Posterior cingulate gyrus (tissue), 11 donors: Measurements from ENCODE around the gene NRM.
"Not testable (repeated sequence)": the region's sequence is repeated elsewhere in the genome, so short reads cannot be mapped to it uniquely, and the experiment has no call there.

Source experiments
- DNase-seq, 10 donors: peaks; one replicate each; pipeline versions ENCODE4 v3.0.0 to v3.0.0-alpha.2; 2020 to 2021; ENCODE audit warnings: mixed read lengths in 3 of 10
- intact Hi-C: fragments of 100-400 bp; cut with DNase I; formaldehyde crosslinking; loops from one replicate; pipeline ENCODE4 v1.15.1; 2023

NRM gene, protein sequence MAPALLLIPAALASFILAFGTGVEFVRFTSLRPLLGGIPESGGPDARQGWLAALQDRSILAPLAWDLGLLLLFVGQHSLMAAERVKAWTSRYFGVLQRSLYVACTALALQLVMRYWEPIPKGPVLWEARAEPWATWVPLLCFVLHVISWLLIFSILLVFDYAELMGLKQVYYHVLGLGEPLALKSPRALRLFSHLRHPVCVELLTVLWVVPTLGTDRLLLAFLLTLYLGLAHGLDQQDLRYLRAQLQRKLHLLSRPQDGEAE

DNA sequence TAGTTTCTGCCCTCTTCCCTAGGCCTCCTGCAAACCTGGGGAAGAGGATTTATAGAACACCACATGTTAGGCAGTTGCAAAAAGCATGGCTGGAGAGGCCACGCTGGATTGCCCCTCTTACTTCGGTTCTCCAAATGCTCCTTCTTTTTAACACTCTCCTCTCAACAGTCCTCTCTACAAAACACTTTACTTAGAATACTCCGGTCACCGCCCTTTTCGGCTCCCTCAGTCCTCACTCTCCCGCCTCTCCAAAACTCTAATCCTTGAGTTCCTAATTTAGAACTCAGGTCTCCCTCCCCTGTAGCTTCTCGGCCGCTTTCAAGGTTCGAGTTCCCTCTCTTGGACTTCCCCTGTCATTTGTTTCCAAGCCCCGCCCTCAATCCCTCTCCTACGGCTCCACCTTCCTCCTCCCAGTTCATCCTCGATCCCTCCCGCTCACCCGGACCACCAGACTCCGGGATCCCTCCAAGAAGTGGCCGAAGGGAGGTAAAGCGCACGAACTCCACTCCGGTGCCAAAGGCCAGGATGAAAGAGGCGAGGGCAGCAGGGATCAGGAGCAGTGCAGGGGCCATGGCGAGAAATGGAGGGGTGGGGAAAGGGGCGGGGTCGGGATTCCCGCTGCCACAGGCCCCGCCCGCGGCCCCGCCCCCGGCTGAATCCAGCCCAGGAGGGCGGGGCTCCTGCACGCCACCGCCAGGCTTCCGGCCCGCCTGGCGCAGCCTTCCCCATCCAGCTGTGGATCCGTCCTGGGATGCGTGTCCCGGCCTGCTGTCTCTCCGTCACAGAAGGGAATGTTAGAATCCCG, at the start of gene NRM:
NRM (minus strand) TSS at position 582 of the 805 bp plus-strand sequence; CDS start at position 572, 10 bp downstream.
- DNase-seq = peak; percentile 61 to 97 (median 75)
- intact Hi-C loops = no loop called here

DNA sequence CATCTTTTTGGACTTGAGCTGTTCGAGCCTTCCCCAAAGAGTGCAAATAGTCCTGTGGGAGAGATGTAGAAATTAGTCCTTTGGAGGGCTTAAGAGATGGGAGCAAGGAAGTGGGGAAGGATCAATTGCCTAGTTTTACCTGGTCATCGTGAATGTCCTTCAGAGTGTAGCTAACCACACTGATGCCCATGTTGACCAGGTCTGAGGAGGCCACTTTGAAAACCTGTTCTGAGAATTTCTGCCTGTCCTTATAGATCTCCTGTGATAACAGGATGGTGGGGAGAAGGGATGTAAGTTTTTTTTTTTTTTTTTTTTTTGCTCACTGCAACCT, 49.7 kb upstream of the NRM start:
- no peak for DNase-seq
- intact Hi-C loops = loop anchor here (5.0 to 10.0 kb wide), 3 partner anchors 42 to 344 kb away; no protein-coding TSS in a partner anchor

DNA sequence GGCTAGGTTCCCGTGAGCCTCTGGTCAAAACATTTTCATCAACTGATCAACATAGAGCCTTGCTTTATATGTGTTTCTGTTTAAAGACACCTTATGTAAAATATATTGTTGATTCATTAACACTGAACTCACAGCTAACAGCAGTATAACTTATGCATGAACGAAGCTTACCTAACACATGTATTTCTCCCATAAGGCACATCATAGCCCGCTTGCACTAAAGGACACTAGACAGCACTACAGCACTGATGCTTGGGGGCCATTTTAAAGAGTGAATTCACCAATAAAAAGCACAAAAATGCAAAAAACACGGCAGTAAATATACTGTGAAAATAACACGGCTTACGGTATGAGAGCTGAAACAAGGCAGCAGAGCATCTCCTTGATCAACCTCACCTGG, 47.7 kb upstream of the NRM start:
- intact Hi-C loops = no loop called here
- DNase-seq = peak in 1 of 10 donors; percentile 2

DNA sequence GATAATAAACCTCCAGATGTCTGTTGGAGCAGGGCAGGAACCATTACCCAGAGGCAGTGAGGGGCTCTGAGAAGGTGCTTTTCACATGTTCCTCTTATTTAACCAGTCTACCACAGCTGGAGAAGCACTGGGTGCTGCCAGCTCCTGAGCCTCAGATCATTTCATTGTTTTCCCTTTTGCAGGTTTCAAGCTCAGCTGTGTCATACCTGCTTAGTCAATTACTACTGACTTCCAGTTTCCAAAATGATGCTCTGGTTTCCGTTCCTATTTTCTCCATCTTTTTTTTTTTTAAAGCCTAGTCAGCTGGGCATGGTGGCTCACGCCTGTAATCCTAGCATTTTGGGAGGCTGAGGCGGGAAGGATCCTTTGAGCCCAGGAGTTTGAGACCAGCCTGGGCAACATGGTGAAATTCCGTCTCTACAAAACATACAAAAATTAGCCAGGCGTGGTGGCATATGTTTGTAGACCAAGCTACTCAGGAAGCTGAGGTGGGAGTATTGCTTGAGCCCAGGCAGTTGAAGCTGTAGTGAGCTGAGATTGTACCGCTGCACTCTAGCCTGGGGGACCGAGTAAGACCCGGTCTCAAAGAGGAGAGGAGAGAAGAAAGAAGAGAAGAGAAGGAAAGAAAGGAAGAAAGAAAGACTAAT, 45.0 kb upstream of the NRM start:
- intact Hi-C loops = no loop called here
- DNase-seq = no peak

DNA sequence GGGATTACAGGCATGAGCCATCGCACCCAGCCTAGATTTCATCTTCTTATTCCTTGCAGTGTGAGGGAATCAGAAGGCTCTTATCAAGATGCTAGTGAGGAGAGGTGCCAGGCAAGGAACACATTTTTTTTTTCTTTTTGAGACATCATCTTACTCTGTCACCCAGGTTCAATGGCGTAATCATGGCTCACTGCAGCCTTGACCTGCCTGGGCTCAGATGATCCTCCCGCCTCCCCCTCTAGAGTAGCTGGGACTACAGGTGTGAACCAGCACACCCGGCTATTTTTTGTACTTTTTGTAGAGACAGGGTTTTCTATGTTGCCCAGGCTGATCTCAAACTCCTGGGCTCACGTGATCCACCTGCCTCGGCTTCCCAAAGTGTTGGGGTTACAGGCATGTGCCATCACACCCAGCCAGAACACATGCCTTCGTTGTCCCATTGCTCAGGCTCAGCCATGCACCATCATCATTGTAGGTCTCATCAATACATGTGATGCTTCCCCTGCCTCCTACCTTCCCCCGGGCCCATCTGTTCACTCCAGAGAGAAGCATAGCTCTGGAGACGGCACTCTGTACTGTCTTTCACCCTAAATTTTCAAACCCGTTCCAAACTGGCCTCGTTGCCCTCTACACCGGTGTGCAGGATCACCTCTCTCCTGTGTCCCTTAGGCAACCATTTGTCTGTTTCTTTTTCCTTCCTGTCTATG, 41.6 kb upstream of the NRM start:
- intact Hi-C loops = no loop called here
- DNase-seq = peak in 3 of 10 donors; percentile 31 to 73 (median 68)

DNA sequence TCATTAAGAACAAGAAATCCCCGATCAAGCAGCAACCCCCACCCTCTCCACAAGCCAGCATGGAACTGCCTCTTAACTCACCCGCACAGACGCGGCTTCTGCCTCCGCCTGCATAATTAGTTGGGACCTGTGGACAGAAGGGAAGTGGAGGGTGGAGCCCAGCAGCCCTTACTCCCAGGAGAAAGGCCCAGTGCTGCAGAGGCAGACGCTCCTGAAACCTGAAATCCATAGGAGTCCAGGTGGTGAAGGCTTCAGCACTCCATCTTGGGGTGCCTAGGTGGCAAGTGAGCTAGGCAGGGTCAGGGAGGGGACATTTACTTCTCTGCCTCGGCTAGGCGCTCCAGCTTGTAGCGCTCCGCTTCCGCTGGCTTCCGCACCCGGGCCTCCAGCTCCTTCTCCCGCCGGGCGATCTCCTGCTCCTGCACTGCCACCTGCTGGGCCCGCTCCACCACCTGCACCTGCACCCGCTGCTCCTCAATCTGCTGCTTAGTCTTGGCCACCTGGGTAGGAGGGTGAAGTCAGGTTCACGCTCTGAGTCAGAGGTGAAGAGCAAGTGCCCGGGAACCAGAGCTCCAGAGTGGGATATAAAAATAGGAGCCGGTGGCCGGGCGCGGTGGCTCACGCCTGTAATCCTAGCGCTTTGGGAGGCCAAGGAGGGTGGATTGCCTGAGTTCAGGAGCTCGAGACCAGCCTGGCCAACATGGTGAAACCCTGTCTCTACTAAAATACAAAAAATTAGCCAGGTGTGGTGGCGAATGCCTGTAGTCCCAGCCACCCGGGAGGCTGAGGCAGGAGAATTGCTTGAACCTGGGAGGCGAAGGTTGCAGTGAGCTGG, 40.0 kb upstream of the NRM start:
- intact Hi-C loops = no loop called here
- peak in 9 of 10 donors; percentile 50 to 96 (median 72) for DNase-seq

DNA sequence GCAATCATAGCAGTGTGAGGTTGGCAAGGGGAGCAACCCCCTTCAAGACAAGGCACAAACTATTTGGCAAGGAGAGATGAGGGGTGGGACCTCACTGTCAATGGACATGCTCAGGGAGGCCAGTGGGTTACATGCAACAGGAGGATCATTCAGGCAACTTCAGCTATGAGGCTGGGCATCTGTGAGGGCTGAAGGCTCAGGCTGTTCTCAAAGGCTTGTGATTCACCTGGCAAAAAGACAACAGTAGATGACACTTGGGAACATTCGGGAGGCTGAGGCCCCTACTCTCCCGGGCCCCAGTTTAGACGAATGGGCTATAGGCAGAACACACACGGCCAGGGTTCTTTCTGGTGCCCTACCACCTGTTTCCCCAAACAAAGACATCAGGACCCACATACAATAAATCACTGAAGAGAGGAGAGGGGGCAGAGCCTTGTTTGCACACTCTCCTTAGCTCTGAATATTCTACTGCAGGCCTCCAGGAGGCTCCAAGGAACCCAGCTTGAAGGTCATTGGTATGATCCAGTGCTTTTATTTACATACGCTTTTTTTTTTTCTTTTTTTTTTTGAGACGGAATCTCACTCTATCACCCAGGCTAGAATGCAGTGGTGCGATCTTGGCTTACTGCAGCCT, 37.3 kb upstream of the NRM start:
- intact Hi-C loops = no loop called here
- peak in 1 of 10 donors; percentile 22 for DNase-seq

DNA sequence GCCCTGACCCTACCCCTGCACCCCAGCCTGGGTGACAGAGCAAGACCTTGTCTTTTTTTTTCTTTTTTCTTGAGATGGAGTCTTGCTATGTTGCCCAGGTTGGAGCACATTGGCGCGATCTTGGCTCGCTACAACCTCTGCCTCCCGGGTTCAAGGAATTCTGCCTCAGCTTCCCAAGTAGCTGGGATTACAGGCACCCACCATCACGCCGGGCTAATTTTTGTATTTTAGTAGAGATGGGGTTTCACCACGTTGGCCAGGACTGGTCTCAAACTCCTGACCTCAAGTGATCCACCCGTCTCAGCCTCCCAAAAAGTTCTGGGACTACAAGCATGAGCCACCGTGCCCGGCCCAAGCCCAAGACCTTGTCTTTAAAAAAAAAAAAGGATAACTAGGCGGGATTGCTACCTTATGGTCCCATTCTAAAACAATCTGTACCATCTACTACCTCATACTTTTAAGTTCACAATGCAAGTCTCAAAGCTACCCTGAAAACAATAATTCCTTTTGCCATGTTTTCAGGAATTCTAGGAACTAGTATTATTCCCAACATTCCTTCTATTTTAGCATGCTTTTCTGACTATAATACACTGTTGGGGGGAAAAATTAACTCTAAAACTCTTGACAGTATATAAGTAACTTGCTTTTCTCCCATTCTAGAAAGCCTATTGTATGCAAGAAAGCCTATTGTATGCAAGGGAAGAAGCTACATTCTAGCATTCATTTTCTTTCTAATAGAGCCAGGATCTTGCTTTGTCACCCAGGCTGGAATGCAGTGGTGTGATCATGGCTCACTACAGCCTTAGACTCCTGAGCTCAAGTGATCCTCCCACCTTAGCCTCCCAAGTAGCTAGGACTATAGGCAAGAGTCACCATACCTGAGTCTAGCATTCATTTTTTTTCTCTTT, 36.0 kb upstream of the NRM start:
- peak in 1 of 10 donors; percentile 45 for DNase-seq
- intact Hi-C loops = no loop called here

DNA sequence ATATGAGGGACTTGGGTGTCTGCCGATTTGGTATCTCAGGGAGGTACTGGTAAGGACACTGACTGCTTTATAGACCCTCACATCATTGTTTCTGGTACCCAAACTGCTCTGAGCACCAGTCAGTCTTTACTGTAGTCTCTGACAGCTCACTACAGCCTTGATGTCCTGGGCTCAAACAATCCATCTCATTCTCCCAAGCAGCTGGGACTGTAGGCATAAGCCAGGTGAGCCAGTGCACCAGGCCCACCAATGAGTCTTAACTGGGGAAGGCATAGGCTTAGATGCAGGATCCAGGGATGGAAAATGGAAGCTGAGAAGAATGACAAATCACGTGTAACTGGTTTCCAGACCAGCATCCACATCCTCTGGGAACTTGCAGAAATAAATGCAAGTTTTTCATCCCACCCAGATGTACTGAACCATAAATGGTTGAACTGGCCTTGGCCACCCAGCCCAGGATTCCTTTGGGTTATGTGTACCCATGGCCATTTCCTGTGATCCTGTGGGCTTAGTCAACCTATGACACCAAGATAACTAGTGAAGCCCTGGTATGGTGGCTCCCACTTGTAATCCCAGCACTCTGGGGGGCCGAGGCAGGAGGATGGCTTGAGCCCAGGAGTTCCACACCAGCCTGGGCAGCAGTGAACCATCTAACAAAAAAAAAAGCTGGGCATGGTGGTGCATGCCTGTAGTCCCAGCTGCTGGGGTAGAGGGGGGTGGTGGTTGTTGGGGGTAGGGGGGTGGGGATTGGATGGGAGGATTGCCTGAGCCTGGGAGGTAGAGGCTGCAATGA, 35.1 kb upstream of the NRM start:
- intact Hi-C loops = no loop called here
- peak in 1 of 10 donors; percentile 40 for DNase-seq

DNA sequence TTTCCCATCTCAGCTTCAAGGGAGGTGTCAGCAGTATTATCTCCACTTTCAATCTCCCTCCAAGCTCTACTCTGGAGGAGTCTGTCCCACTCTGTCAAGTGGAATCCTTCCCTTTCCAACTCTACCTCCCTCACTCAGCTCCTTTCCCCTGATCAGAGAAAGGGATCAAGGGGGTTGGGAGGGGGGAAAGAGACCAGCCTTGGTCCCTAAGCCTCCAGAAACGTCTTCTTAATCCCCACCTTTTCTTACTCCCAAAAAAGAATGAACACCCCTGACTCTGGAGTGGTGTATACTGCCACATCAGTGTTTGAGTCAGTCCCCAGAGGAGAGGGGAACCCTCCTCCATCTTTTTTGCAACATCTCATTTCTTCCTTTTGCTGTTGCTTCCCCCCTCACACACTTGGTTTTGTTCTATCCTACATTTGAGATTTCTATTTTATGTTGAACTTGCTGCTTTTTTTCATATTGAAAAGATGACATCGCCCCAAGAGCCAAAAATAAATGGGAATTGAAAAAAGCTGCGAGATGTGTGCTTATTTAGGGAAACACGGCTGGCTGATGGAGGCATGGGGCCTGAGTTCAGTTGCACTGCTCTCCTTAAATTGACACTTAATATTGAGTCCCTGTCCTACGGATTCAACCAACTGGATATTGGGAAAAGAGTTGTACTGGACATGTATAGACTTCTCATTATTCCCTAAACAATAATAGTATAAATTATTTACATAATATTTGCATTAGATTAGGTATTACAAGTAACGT, 34.3 kb upstream of the NRM start:
- no peak for DNase-seq
- intact Hi-C loops = no loop called here

DNA sequence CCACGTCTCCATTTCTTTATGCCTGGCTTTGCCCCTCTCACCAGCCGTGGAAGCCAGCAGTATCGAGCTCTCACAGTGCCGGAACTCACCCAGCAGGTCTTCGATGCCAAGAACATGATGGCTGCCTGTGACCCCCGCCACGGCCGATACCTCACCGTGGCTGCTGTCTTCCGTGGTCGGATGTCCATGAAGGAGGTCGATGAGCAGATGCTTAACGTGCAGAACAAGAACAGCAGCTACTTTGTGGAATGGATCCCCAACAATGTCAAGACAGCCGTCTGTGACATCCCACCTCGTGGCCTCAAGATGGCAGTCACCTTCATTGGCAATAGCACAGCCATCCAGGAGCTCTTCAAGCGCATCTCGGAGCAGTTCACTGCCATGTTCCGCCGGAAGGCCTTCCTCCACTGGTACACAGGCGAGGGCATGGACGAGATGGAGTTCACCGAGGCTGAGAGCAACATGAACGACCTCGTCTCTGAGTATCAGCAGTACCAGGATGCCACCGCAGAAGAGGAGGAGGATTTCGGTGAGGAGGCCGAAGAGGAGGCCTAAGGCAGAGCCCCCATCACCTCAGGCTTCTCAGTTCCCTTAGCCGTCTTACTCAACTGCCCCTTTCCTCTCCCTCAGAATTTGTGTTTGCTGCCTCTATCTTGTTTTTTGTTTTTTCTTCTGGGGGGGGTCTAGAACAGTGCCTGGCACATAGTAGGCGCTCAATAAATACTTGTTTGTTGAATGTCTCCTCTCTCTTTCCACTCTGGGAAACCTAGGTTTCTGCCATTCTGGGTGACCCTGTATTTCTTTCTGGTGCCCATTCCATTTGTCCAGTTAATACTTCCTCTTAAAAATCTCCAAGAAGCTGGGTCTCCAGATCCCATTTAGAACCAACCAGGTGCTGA, 33.3 kb upstream of the NRM start:
- intact Hi-C loops = not testable (repeated sequence)
- DNase-seq = peak in 1 of 10 donors; percentile 67

DNA sequence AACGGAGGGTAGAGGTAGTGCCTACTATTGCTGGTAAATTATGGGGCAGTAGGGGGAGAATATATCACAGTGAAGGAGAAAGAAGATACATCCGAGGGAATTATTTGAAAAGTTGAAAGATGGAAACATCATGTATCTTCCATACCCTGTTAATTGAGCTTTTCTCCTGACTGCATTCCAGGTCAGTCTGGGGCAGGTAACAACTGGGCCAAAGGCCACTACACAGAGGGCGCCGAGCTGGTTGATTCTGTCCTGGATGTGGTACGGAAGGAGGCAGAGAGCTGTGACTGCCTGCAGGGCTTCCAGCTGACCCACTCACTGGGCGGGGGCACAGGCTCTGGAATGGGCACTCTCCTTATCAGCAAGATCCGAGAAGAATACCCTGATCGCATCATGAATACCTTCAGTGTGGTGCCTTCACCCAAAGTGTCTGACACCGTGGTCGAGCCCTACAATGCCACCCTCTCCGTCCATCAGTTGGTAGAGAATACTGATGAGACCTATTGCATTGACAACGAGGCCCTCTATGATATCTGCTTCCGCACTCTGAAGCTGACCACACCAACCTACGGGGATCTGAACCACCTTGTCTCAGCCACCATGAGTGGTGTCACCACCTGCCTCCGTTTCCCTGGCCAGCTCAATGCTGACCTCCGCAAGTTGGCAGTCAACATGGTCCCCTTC, 32.5 kb upstream of the NRM start:
- peak in 1 of 10 donors; percentile 67 for DNase-seq
- intact Hi-C loops = not testable (repeated sequence)

DNA sequence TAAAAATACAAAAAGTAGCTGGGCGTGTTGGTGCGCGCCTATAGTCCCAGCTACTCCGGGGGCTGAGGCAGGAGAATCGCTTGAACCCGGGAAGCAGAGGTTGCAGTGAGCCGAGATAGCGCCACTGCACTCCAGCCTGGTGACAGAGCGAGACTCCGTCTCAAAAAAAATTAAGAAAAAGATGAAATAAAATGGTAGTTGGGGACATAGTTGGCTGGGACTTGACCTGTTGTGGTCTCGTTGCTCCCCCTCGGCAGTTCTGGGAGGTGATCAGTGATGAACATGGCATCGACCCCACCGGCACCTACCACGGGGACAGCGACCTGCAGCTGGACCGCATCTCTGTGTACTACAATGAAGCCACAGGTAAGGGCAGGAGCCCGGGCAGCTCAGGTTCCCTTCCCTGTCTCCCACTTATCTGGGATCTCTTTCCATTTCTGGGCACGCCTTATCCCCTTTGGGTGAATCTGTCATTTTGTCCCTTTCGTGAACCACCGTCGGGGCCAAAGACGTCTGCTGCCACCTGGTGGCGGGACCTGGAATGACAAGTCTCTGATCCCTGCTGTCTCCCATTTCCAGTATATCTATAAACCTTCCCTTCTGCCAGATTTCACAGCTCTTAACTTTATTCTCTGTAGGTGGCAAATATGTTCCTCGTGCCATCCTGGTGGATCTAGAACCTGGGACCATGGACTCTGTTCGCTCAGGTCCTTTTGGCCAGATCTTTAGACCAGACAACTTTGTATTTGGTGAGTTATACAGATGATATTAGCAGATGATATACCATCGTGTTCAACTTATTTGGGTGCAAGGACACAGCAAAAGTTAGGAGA, 31.7 kb upstream of the NRM start:
- intact Hi-C loops = loop anchor here (1.0 kb wide), 1 partner anchor 43 kb away; no protein-coding TSS in a partner anchor
- peak; percentile 70 to 96 (median 84) for DNase-seq

DNA sequence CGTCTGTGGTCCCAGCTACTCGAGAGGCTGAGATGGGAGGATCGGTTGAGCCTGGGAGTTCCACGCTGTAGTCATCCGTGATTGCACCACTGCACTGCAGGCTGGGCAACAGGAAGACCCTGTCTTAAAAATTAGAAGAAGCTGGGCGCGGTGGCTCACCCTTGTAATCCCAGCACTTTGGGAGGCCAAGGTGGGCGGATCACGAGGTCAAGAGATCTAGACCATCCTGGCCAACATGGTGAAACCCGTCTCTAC, 31.2 kb upstream of the NRM start:
- peak in 1 of 10 donors; percentile 77 for DNase-seq
- intact Hi-C loops = loop anchor here (1.0 kb wide), 1 partner anchor 43 kb away; no protein-coding TSS in a partner anchor
